Ammon's horn (tissue), 1 donor: Measurements from ENCODE around the gene PALM.
"Not testable (repeated sequence)": the region's sequence is repeated elsewhere in the genome, so short reads cannot be mapped to it uniquely, and the experiment has no call there.

Experiments
- DNase-seq: peaks from one replicate; pipeline ENCODE4 v3.0.0-alpha.2; 2016; ENCODE audit warnings: low spot score

PALM gene

DNA sequence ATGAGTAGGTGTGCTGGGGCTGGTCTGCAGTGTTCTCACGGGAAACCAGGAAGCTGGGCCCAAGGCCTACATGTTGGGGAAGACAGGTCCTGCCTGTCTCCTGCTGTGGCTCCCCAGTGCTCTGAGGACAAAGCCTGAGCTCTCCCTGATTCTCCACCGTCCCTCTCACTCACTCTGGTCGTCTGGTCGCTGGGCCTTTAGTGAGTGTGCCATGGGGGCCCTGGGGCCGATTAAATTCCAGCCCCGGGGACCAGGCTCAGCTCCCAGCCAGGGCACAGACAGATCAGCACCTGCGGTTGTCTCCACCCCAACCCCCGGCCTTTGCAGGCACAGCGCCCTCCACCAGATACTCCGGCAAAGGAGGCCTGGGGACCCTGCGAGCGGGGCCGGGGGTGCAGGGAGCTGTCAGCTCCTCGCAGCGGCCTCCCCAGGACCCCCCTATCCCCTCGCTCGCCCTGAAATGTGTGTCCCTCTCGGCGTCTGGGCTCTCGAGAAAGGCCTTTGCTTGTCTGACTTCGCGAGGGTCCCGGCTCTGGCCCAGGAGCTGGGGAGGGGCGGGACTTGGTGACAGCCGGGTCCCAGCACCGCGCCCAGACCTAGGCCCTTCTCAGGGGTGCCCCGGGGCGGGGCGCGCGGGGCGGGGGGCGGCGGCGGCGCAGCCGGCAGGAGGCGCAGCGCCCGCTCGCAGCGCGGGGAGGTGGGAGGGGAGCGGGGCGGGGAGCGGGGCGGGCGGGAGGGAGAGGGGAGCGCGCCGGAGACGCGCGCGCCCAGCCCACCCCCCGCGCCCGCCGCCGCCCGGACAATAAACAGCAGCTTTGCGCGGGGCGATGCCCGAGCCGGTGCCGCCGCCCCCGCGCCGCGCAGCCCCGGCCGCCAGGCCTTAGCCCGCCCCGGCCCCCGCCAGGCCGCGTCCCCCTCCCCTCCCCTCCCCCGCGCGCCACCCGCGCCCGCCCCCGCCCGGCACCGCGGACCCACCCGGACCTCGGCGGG lies at the start of gene PALM:
Gene PALM (plus strand): TSS at position 782 of the 990 bp plus-strand sequence. CDS start 212 bp downstream, outside the sequence.
- no peak for DNase-seq

GRCh38 chr19:660793-661426 lies 47.8 kb upstream of the PALM start:
- no peak for DNase-seq

DNA sequence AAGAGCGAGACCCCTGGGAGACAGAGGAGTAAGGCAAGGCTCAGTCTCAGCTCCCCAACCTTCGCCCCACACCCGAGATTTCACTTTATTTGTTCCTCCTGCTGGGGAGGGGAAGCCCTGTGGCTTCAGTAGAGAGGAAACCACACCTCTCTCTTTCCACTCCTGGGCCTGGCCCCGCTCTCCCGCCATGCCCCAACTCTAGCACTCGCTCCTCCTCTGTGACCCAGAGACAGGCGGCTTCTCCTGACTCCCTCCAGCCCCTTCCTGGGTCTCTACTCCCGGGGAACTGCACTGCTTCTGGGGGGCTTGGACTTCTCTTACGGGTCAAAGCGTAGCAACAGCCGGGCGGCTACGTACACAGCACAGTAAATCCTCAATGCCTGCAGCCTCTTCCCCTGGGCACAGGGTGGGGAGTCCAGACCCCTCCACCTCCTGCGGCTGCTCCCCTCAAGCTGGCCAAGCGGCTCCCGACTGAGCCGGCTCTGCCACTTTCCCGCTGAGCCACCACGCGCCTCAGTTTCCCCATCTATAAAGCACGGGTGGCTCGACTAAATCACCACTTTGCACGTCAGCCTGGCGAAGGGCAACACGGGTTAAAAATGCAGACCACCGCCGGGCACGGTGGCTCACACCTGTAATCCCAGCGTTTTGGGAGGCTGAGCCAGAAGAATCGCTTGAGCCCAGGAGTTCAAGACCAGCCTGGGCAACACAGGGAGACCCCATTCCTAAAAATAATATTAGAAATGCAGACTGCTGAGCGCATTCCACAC lies 47.1 kb upstream of the PALM start:
- DNase-seq = no peak

DNA sequence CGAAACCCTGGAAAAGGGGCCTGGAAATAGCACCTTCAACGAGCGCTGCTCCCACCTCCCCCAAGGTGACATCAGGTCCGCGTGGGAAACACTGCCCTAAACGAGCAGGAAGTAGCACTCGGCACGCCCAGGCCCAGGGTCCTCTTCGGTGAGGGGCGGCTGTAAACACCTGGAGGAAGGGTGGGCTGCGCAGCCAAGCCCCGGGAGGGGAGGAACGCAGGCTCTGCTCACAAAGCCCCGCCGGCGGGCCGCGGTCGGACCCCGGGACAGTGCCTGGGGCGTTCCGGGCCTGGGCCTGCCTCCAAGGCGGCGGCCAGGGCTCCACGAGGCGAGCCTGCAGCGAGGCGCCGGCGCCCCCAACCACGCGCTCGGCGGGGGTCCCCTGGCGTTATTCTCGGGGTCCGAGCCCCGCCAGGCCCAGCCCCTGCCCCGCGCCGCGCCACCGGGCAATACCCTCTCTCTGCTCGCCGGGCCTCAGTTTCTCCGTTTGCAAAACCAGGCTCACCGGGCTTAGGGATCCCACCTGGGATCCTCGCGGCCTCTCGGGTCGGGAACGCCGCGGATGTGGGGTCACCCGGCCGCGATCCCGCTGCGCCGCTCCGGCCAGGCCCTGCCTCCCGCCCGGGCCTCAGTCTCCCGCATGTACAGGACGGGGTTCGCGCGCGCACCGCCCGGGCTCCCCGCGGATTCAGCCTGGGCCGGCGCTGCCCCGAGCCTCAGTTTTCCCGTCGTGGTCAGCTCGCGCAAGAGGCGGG lies 46.4 kb upstream of the PALM start:
- DNase-seq = no peak

- DNase-seq = peak; percentile 94
Observed at GRCh38 chr19:662962-663681, 45.6 kb upstream of the PALM start, which contains the start of gene RNF126. RNF126 (minus strand) TSS chr19:663214; CDS start chr19:663121, 93 bp downstream.

GRCh38 chr19:663682-664117 lies 45.0 kb upstream of the PALM start:
- no peak for DNase-seq

DNA sequence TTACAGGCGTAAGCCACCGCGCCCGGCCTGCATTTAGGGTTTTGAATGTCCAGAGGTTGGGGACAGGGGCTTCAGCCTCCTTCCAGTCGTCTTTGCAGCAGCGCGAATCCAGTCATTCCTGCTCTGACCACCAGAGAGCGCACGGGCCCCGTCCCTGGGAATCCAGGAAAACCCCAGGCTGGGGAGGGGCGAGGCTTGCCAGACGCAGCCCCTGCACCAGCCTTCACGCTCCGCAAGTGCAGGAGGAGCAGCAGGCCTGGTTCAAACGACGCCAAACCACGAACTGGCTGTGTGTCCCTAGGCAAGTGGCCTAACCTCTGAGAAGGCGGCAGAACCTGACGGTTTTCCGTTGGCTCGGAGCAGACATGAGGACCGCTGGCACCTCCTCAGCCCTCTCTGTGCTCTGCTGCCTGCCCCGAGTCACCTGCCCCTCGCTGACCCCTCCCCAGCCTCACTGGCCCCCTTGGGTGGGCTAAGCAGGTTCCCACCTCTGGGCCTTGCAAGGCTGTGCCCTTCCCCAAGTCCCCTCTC lies 43.8 kb upstream of the PALM start:
- DNase-seq = peak; percentile 87

GRCh38 chr19:666985-667573 lies 41.7 kb upstream of the PALM start:
- not testable (repeated sequence) for DNase-seq

GRCh38 chr19:668675-669434 lies 39.9 kb upstream of the PALM start:
- not testable (repeated sequence) for DNase-seq

GRCh38 chr19:670609-671075 lies 38.1 kb upstream of the PALM start:
- DNase-seq = no peak

DNA sequence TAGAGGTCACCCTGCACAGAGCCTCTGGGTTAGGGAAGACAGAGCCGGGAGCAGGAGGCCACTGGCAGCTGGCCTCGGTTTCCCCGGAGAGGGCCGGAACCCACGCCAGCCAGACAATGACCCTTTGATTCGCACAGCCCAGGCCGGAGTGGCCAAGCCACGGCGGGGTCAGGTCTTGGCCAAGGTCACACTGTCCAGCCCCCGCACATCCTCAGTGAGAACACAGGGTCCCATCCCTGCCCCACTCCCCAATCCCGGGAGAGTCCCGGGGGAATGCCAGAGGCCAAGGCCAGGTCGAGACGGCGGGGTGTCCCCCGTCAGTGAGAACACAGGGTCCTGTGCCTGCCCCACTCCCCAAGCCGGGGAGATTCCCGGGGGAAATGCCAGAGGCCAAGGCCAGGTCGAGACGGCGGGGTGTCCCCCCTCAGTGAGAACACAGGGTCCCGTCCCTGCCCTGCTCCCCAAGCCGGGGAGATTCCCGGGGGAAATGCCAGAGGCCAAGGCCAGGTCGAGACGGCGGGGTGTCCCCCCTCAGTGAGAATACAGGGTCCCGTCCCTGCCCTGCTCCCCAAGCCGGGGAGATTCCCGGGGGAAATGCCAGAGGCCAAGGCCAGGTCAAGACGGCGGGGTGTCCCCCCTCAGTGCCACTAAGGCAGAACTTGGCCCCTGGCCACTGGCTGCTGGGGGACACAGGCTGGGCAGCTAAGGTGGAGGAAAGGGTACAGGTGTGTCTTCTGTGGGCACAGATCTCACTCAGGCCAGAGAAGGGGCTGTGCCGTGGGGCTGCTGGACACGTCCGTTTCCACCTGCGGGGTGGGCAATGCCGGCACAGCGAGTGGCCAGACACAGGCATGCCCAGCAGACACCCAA lies 34.2 kb upstream of the PALM start:
- no peak for DNase-seq

- DNase-seq = no peak
Observed at GRCh38 chr19:676007-676338, 32.8 kb upstream of the PALM start.

- DNase-seq = no peak
Observed at GRCh38 chr19:676339-677105, 32.2 kb upstream of the PALM start, which contains the start of gene FSTL3. FSTL3 (plus strand) TSS chr19:676392; CDS start chr19:676424, 32 bp downstream.

- no peak for DNase-seq
Observed at GRCh38 chr19:677201-677600, 31.5 kb upstream of the PALM start.

GRCh38 chr19:677601-678436 lies 30.9 kb upstream of the PALM start:
- no peak for DNase-seq

GRCh38 chr19:678791-679388 lies 29.8 kb upstream of the PALM start:
- no peak for DNase-seq
